Kidney epithelial cell (primary cell): ENCODE data around the gene HOXB6. TPM values are rescaled to one million over a fixed set of nuclear protein-coding genes. Genes with fewer than 3 reads are reported as not detected.

Source experiments
- DNase-seq: peaks from one replicate; pipeline ENCODE4 v3.0.0-alpha.2; 2010; ENCODE audit warnings: low read depth
- H3K27me3 ChIP-seq: 2 replicates; pipeline ENCODE4 v1.6.0; 2011; ENCODE audit warnings: low read length; ENCODE audit not compliant: control insufficient read depth, insufficient read depth
- H3K36me3 ChIP-seq: 2 replicates; pipeline ENCODE4 v1.5.1; 2011; ENCODE audit warnings: low read length; ENCODE audit not compliant: control insufficient read depth, insufficient read depth
- H3K4me3 ChIP-seq: 2 replicates; pipeline ENCODE4 v1.5.1; 2011; ENCODE audit warnings: low read depth, mild to moderate bottlenecking, control low read depth, low read length
- CTCF ChIP-seq: IDR thresholded peaks from 2 replicates; pipeline ENCODE4 v1.5.1; 2011; ENCODE audit warnings: mild to moderate bottlenecking, moderate library complexity, low read length, control low read depth, inconsistent platforms; ENCODE audit not compliant: insufficient read depth, poor library complexity, severe bottlenecking
- total RNA-seq: library from RNA; depleted of rRNA; stranded (reverse); fragments of >200 nt; gene quantifications from 2 replicates; pipeline ENCODE4 v1.2.3, GENCODE V29; 2015

Gene HOXB6
- total RNA-seq, 1 donor from 2014 or later = 30.7 TPM

- Histone ChIP-seq H3K4me3 (peak overlapping the region; percentile 68), H3K36me3 (peaks cover 3% of the 10 kb centered on the region), H3K27me3 (no peaks in the 10 kb centered on the region)
- TF ChIP-seq CTCF = no peak
- DNase-seq = no peak
These were observed 16.7 kb downstream of the HOXB6 start for GRCh38 chr17:48588074-48588415.

GRCh38 chr17:48587276-48588073 is 17.3 kb downstream of the HOXB6 start:
- Histone ChIP-seq H3K36me3 (peaks cover 3% of the 10 kb centered on the region), H3K4me3 (peak overlapping the region; percentile 68), H3K27me3 (no peaks in the 10 kb centered on the region)
- no peak for TF ChIP-seq CTCF
- no peak for DNase-seq

- TF ChIP-seq CTCF = no peak
- Histone ChIP-seq H3K36me3 (peaks cover 2% of the 10 kb centered on the region), H3K4me3 (peak overlapping the region; percentile 68), H3K27me3 (no peaks in the 10 kb centered on the region)
- no peak for DNase-seq
These were observed 18.2 kb downstream of the HOXB6 start for GRCh38 chr17:48586355-48587258.

GRCh38 chr17:48584223-48584741 is 20.5 kb downstream of the HOXB6 start:
- TF ChIP-seq CTCF = no peak

GRCh38 chr17:48583708-48584222 is 21.0 kb downstream of the HOXB6 start:
- Histone ChIP-seq H3K4me3 (peak overlapping the region; percentile 68), H3K27me3 (no peaks in the 10 kb centered on the region), H3K36me3 (peaks cover 3% of the 10 kb centered on the region)
- TF ChIP-seq CTCF = no peak
- DNase-seq = no peak

More at GRCh38 chr17:48584223-48584741, 20.5 kb downstream of the HOXB6 start:
- Histone ChIP-seq H3K27me3 (no peaks in the 10 kb centered on the region), H3K36me3 (peaks cover 2% of the 10 kb centered on the region), H3K4me3 (peak overlapping the region; percentile 68)
- DNase-seq = no peak
